Uterus (tissue), 2 donors: Measurements from ENCODE around the gene LRRC55.

Source experiments
- POLR2A ChIP-seq, 2 donors: fragments of 450-650 bp; IDR thresholded peaks; one replicate each; pipeline ENCODE4 v1.6.1; 2016; ENCODE audit warnings: antibody characterized with exemption in 2 of 2, mild to moderate bottlenecking in 1 of 2, moderate library complexity in 1 of 2
- TF ChIP-seq, protein P1 (sequence below), 4 experiments: fragments of 200-600 bp in 2 of 4; fragments of 450-650 bp in 2 of 4; sonication (generic) in 2 of 4; IDR thresholded peaks; one replicate each; pipeline ENCODE4 v1.5.1; 2016 to 2019; ENCODE audit warnings: antibody characterized with exemption in 4 of 4, mild to moderate bottlenecking in 2 of 4, moderate library complexity in 1 of 4

GRCh38 chr11:57181678-57182305 is at the start of gene LRRC55:
- TF ChIP-seq, protein P1, sequence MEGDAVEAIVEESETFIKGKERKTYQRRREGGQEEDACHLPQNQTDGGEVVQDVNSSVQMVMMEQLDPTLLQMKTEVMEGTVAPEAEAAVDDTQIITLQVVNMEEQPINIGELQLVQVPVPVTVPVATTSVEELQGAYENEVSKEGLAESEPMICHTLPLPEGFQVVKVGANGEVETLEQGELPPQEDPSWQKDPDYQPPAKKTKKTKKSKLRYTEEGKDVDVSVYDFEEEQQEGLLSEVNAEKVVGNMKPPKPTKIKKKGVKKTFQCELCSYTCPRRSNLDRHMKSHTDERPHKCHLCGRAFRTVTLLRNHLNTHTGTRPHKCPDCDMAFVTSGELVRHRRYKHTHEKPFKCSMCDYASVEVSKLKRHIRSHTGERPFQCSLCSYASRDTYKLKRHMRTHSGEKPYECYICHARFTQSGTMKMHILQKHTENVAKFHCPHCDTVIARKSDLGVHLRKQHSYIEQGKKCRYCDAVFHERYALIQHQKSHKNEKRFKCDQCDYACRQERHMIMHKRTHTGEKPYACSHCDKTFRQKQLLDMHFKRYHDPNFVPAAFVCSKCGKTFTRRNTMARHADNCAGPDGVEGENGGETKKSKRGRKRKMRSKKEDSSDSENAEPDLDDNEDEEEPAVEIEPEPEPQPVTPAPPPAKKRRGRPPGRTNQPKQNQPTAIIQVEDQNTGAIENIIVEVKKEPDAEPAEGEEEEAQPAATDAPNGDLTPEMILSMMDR (IDR thresholded peaks at IDR 0.05): no peak
- no peak for TF ChIP-seq POLR2A (IDR thresholded peaks at IDR 0.05)
